ENCODE measurements around the gene CDK6.

GRCh38 chr7:92631067-92631849 lies 205.1 kb downstream of the CDK6 start:
- TF ChIP-seq SP2 (IDR thresholded peaks at IDR 0.05; ENCODE audit: extremely low read depth, low read depth, low read length, poor library complexity, severe bottlenecking) (no peak), CTCF (IDR thresholded peaks at IDR 0.05 in 2 of 3, conservative IDR thresholded peaks at IDR 0.05 in 1 of 3; ENCODE audit: insufficient read depth in 2 of 3, low read depth in 1 of 3, low read length in 3 of 3) (no peak), CREBBP (IDR thresholded peaks at IDR 0.05; ENCODE audit: low read depth, low read length) (no peak), ZNF24 (IDR thresholded peaks at IDR 0.05) (no peak), ARNT (IDR thresholded peaks at IDR 0.05) (no peak)

All from K562 (cell line).